ENCODE data around the gene CLDN19. TPM values are rescaled to one million over a fixed set of nuclear protein-coding genes. Genes with fewer than 3 reads are reported as not detected.

CLDN19 gene
- total RNA-seq, 1 donor from 2014 or later: not detected

- Mint-ChIP-seq H3K27ac (ENCODE audit: unreplicated experiment) (no peak overlapping the region), H3K36me3 (ENCODE audit: low read depth, unreplicated experiment) (peaks cover 4% of the 10 kb centered on the region), H3K27me3 (ENCODE audit: unreplicated experiment) (peaks cover 5% of the 10 kb centered on the region), H3K4me1 (ENCODE audit: unreplicated experiment) (peaks cover 19% of the 10 kb centered on the region), H3K9me3 (ENCODE audit: unreplicated experiment) (no peaks in the 10 kb centered on the region), H3K4me3 (ENCODE audit: unreplicated experiment) (no peak overlapping the region)
- TF ChIP-seq CTCF (IDR thresholded peaks at IDR 0.05; ENCODE audit: unreplicated experiment): no peak
- no peak for DNase-seq (ENCODE audit: low spot score)
These were observed 25.2 kb upstream of the CLDN19 start for GRCh38 chr1:42765269-42765668.

GRCh38 chr1:42762269-42762668 lies 22.2 kb upstream of the CLDN19 start:
- TF ChIP-seq CTCF (IDR thresholded peaks at IDR 0.05; ENCODE audit: unreplicated experiment): no peak
- DNase-seq (ENCODE audit: low spot score): no peak
- H3K27me3 Mint-ChIP-seq (ENCODE audit: unreplicated experiment): peaks cover 4% of the 10 kb centered on the region
- H3K4me3 Mint-ChIP-seq (ENCODE audit: unreplicated experiment): peak overlapping the region; percentile 31
- H3K27ac Mint-ChIP-seq (ENCODE audit: unreplicated experiment): peak overlapping the region; percentile 70
- no peaks in the 10 kb centered on the region for H3K9me3 Mint-ChIP-seq (ENCODE audit: unreplicated experiment)
- peaks cover 15% of the 10 kb centered on the region for H3K4me1 Mint-ChIP-seq (ENCODE audit: unreplicated experiment)
- H3K36me3 Mint-ChIP-seq (ENCODE audit: low read depth, unreplicated experiment): peaks cover 17% of the 10 kb centered on the region

GRCh38 chr1:42761567-42761966 lies 21.5 kb upstream of the CLDN19 start:
- no peak overlapping the region for H3K4me3 Mint-ChIP-seq (ENCODE audit: unreplicated experiment)
- peaks cover 4% of the 10 kb centered on the region for H3K27me3 Mint-ChIP-seq (ENCODE audit: unreplicated experiment)
- peaks cover 20% of the 10 kb centered on the region for H3K4me1 Mint-ChIP-seq (ENCODE audit: unreplicated experiment)
- TF ChIP-seq CTCF (IDR thresholded peaks at IDR 0.05; ENCODE audit: unreplicated experiment): no peak
- H3K9me3 Mint-ChIP-seq (ENCODE audit: unreplicated experiment): no peaks in the 10 kb centered on the region
- H3K27ac Mint-ChIP-seq (ENCODE audit: unreplicated experiment): no peak overlapping the region
- DNase-seq (ENCODE audit: low spot score): no peak
- peaks cover 22% of the 10 kb centered on the region for H3K36me3 Mint-ChIP-seq (ENCODE audit: low read depth, unreplicated experiment)

- Mint-ChIP-seq H3K9me3 (ENCODE audit: unreplicated experiment) (no peaks in the 10 kb centered on the region), H3K4me1 (ENCODE audit: unreplicated experiment) (peaks cover 22% of the 10 kb centered on the region), H3K36me3 (ENCODE audit: low read depth, unreplicated experiment) (peaks cover 44% of the 10 kb centered on the region), H3K4me3 (ENCODE audit: unreplicated experiment) (no peak overlapping the region), H3K27me3 (ENCODE audit: unreplicated experiment) (peaks cover 5% of the 10 kb centered on the region), H3K27ac (ENCODE audit: unreplicated experiment) (no peak overlapping the region)
- no peak for DNase-seq (ENCODE audit: low spot score)
- TF ChIP-seq CTCF (IDR thresholded peaks at IDR 0.05; ENCODE audit: unreplicated experiment): no peak
These were observed 19.1 kb upstream of the CLDN19 start for GRCh38 chr1:42759114-42759513.

GRCh38 chr1:42758641-42759040 lies 18.6 kb upstream of the CLDN19 start:
- DNase-seq (ENCODE audit: low spot score): no peak
- H3K9me3 Mint-ChIP-seq (ENCODE audit: unreplicated experiment): no peaks in the 10 kb centered on the region
- H3K36me3 Mint-ChIP-seq (ENCODE audit: low read depth, unreplicated experiment): peaks cover 49% of the 10 kb centered on the region
- H3K27ac Mint-ChIP-seq (ENCODE audit: unreplicated experiment): peak overlapping the region; percentile 36
- peaks cover 22% of the 10 kb centered on the region for H3K4me1 Mint-ChIP-seq (ENCODE audit: unreplicated experiment)
- peaks cover 4% of the 10 kb centered on the region for H3K27me3 Mint-ChIP-seq (ENCODE audit: unreplicated experiment)
- no peak overlapping the region for H3K4me3 Mint-ChIP-seq (ENCODE audit: unreplicated experiment)
- TF ChIP-seq CTCF (IDR thresholded peaks at IDR 0.05; ENCODE audit: unreplicated experiment): no peak

Data from endothelial cell (in vitro differentiated cells).